ENCODE data around the gene CXCL6. TPM values are rescaled to one million over a fixed set of nuclear protein-coding genes. Genes with fewer than 3 reads are reported as not detected.

The CXCL6 gene
- polyA plus RNA-seq, 1 experiment = 0.12 TPM

DNA sequence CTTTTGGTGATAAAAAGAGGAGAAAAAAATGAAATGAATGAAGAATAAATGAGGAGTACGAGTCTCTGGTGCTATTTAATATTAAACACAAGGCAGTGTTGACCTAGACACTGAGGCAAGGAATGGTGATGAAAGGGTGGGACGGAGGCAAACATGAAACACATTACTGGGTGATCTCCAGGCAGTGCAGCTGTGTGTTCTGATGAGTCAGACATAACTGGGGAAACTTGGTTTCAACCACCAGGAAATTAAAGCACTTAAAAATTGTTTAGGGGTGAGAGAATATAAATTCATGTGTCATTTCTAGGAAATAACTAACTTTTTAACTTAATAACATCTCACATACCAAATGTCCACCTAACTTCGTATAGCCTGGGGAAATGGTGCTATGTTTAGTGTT is 19.7 kb upstream of the CXCL6 start:
- TF ChIP-seq, protein P1, sequence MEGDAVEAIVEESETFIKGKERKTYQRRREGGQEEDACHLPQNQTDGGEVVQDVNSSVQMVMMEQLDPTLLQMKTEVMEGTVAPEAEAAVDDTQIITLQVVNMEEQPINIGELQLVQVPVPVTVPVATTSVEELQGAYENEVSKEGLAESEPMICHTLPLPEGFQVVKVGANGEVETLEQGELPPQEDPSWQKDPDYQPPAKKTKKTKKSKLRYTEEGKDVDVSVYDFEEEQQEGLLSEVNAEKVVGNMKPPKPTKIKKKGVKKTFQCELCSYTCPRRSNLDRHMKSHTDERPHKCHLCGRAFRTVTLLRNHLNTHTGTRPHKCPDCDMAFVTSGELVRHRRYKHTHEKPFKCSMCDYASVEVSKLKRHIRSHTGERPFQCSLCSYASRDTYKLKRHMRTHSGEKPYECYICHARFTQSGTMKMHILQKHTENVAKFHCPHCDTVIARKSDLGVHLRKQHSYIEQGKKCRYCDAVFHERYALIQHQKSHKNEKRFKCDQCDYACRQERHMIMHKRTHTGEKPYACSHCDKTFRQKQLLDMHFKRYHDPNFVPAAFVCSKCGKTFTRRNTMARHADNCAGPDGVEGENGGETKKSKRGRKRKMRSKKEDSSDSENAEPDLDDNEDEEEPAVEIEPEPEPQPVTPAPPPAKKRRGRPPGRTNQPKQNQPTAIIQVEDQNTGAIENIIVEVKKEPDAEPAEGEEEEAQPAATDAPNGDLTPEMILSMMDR (IDR thresholded peaks at IDR 0.05; ENCODE audit: insufficient read depth, low read depth, low read length) = no peak
- DNase-seq (ENCODE audit: low read depth) = peak; percentile 27
- ChIA-PET CTCF (interaction anchor here (0.8 to 1.4 kb wide), 3 partner anchors 11 to 18 kb away, joined by 3 read pairs; no protein-coding TSS in a partner anchor), POLR2A (no interaction called here)
- H3K27me3 ChIP-seq (ENCODE audit: control insufficient read depth, insufficient read depth, low read length) = no peaks in the 10 kb centered on the region
- no peaks in the 10 kb centered on the region for H3K36me3 ChIP-seq (ENCODE audit: control insufficient read depth, insufficient read depth, low read length)
- no peak overlapping the region for H3K4me3 ChIP-seq (ENCODE audit: low read depth, low read length)

DNA sequence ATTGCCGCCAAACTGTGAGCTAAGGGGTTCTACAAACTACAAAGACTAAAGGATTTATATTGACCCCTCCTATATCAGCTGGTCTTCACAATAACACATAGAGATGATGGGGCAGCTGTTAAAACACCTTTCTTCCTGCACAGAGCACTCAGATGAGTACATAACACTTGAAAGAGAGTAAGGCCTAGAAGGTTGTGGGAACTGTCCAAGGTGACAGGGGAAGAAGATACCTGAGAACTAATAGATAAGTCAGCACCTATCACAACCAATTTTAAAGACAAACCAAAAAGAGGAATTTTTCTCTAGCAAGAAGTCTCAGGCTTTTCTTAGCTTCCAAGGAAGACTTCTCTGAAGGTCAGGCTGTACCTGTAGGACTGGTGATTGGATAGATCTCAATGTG is 19.1 kb upstream of the CXCL6 start:
- H3K4me3 ChIP-seq (ENCODE audit: low read depth, low read length) = no peak overlapping the region
- DNase-seq (ENCODE audit: low read depth) = no peak
- POLR2A ChIA-PET = no interaction called here
- CTCF ChIA-PET = interaction anchor here (1.2 to 1.4 kb wide), 2 partner anchors 12 to 15 kb away, joined by 3 read pairs; no protein-coding TSS in a partner anchor
- H3K36me3 ChIP-seq (ENCODE audit: control insufficient read depth, insufficient read depth, low read length) = no peaks in the 10 kb centered on the region
- no peaks in the 10 kb centered on the region for H3K27me3 ChIP-seq (ENCODE audit: control insufficient read depth, insufficient read depth, low read length)
- TF ChIP-seq, protein P1 (IDR thresholded peaks at IDR 0.05; ENCODE audit: insufficient read depth, low read depth, low read length) = no peak

DNA sequence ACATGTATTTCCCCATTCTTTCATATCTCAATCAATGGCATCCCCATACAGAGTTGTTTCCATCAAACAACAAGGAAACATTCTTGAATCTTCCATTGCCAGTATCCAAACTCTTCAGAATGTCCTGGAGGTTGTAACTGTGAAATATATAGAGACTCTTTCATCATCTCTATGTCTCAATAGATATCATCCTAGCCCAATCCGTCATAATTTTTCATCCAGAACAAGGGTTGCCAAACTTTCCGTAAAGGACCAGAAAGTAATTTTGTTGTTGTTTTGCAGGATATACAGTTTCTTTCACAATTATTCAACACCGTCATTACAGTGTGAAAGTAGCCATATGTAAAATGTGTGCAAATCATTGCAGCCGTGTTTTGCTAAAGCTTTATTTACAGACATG is 15.2 kb upstream of the CXCL6 start:
- H3K36me3 ChIP-seq (ENCODE audit: control insufficient read depth, insufficient read depth, low read length) = no peaks in the 10 kb centered on the region
- ChIA-PET CTCF (no interaction called here), POLR2A (no interaction called here)
- DNase-seq (ENCODE audit: low read depth) = no peak
- no peaks in the 10 kb centered on the region for H3K27me3 ChIP-seq (ENCODE audit: control insufficient read depth, insufficient read depth, low read length)
- H3K4me3 ChIP-seq (ENCODE audit: low read depth, low read length) = no peak overlapping the region
- TF ChIP-seq, protein P1 (IDR thresholded peaks at IDR 0.05; ENCODE audit: insufficient read depth, low read depth, low read length) = no peak

DNA sequence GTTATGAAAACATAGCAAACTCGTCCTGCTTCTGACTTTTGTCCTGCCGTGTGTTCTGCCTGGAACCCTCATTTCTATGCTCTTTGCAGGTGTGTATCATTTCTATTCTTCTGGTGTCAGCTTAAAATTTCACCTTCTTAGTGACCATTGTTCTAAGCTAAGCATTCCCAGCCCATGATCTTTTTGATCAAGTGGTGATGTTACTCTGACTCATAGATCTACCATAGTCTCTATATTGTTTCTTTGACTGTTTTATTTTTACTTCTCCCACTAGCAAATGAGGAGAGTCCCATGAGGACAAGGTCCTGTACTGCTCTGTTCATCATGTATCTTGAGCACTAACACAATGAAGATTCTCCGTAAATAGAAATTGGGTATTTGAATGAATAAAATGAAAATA is 14.1 kb upstream of the CXCL6 start:
- ChIA-PET CTCF (no interaction called here), POLR2A (no interaction called here)
- H3K4me3 ChIP-seq (ENCODE audit: low read depth, low read length) = no peak overlapping the region
- H3K36me3 ChIP-seq (ENCODE audit: control insufficient read depth, insufficient read depth, low read length) = no peaks in the 10 kb centered on the region
- no peaks in the 10 kb centered on the region for H3K27me3 ChIP-seq (ENCODE audit: control insufficient read depth, insufficient read depth, low read length)
- DNase-seq (ENCODE audit: low read depth) = no peak
- TF ChIP-seq, protein P1 (IDR thresholded peaks at IDR 0.05; ENCODE audit: insufficient read depth, low read depth, low read length) = no peak

DNA sequence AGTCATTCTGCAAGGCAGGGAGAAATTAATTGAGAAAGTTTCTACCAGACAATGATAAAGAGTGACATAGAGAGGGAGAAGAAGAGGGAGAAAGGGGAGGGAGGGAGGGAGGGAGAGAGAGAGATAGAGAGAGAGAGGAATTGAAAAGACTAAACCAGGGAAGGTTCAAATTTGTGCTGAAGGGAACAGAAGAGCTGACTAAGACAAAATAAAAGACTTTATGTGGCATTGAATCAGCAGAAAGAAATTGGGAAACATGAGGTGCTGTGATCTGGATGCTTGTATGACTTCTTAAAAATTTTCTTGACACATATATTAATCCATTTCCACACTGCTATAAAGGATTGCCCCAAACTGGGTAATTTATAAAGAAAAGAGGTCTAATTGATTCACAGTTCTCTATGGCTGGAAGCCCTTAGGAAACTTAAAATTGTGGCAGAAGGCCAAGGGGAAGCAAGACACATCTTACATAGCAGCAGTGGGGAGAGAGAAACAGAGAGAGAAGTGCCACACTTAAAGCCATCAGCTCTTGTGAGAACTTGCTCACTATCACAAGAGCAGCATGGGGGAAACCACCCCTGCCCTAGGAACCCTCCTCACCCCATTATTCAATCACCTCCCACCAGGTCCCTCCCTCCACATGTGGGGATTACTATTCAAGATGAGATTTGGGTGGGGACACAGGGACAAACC is 13.5 kb upstream of the CXCL6 start:
- H3K36me3 ChIP-seq (ENCODE audit: control insufficient read depth, insufficient read depth, low read length) = no peaks in the 10 kb centered on the region
- TF ChIP-seq, protein P1 (IDR thresholded peaks at IDR 0.05; ENCODE audit: insufficient read depth, low read depth, low read length) = no peak
- DNase-seq (ENCODE audit: low read depth) = no peak
- ChIA-PET POLR2A (no interaction called here), CTCF (no interaction called here)
- no peaks in the 10 kb centered on the region for H3K27me3 ChIP-seq (ENCODE audit: control insufficient read depth, insufficient read depth, low read length)
- no peak overlapping the region for H3K4me3 ChIP-seq (ENCODE audit: low read depth, low read length)

Measured in BJ (cell line).